Raji (cell line): ENCODE results near the gene MN1.

Source experiments
- POLR2A ChIP-seq: IDR thresholded peaks from 2 replicates; pipeline ENCODE4 v1.6.1; 2011; ENCODE audit warnings: low read depth, low read length, control low read depth; ENCODE audit not compliant: insufficient read depth

MN1 gene

DNA sequence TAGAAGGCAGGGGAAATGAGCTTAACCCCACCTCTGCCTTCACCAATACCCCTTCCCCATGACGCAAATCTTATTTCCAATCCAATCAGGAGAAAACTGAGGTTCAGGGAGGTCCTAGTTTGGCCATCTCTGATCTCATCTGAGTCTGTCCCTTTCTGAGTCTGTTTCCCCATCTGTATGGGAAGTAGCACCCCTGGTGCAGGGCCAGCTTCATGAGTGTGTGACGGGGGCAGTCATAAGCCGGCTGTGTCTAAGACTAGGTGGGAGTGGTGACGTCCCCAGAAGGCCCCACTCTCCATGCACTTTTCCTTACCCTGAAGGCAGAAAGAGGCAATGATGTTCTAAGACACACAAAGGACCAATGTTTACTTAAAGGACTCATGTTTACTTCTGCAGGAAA is 72.3 kb downstream of the MN1 start:
- TF ChIP-seq POLR2A, result no peak

DNA sequence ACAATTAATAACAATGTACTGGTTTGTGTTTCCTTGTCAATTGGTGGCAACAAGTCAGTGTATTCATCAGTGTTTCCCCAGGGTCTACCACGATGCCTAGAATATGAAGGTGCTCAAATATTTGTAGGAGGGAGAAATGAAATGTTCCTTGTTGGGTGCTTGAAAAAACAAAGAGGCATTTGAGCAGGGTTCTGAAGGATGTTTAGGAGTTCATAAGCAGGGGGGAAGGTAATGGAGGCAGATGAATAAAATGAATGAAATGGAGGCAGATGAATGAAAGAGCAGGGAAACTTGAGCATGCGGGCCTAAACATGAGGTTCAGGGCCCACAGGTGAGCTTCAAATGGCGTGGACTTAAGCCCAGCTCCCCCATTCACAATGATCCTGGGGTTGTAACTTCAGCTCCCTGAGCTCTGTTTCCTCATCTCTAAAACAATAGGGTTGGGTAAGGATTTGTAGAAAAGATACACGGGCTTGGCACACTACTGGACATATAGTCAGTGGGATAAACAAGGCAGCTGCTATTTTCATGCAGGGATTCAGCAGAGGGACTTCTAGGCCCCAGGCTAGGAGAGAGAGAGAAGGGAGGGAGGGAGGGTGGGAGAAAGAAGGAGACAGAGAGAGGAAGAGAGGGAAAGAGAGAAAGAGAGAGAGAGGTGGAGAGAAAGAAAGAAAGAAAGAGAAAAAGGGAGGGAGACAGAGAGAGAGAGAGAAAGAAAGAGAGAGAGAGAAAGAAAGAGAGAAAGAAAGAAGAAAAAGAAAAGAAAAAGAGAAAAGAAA is 73.7 kb downstream of the MN1 start:
- no peak for TF ChIP-seq POLR2A

DNA sequence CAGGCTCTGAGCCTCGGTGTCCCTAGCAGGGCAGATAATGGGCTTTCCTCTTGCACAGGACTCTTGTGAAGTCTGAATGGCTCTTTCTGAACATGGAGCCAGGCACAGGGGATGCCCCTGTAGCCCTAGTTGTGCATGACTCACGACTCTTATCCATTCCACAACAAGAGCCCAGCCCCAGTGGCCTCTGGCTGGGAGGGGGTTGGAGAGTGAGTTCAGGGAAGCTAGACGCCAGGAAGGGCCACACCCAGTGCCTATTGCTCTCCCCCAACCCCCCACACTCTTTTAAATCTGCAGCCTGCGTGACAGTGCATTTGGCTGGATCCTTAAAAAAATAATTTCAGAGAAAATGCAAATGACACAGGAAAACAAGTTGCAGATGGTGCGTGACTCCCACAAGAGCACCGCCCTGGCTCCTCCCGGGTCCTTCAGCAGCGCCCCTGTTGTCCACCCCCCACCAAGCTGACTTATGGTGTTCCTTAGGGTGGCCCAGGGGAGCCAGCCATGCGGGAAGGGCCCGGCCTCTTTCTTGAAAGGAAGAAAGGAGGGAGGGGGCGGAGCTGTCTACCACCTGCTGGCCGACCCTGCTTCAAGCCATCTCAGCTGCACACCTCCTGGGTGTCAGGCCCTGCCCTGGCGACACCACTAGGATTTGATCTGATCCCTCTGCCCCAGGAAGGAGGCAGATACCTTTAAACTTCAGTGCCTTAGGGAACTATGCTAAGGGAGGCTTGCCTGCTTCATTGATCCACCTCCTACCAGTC is 74.7 kb downstream of the MN1 start:
- TF ChIP-seq POLR2A, result no peak

DNA sequence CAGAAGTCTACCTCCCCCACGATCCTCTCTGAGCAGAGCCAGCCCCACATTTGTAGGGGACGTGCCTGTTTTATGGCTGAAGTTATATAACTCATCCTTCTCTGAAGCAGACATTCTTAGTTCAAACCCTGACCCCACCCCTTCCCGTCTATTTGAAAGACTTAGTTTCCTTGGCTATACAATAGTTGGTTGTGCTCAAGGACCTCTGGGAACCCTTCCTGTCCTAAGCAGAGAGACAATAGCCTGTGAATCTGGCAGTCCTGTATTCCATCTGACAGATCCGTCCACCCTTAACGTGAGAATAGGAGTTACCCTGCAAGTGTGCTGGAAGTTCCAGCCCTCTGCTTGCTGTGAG is 75.2 kb downstream of the MN1 start:
- no peak for TF ChIP-seq POLR2A

DNA sequence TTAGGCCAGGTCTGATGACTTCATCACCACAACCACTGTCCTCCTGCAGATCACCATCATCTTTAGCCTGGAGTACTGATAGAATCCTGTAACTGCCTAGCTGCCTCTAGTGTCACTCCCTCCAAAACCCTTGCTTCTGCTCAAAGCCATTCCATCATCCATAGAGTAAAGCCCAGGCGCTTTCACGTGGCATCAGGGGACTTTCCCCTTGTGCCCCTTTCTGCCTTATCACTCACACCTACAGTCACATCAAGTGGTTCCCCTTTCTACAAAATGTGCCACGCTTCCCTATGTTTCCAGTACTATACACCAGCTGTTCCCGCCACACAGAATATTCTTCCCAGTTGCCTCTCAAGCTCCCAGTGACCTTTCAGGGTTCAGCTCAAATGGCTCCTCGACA is 75.9 kb downstream of the MN1 start:
- TF ChIP-seq POLR2A, result no peak

DNA sequence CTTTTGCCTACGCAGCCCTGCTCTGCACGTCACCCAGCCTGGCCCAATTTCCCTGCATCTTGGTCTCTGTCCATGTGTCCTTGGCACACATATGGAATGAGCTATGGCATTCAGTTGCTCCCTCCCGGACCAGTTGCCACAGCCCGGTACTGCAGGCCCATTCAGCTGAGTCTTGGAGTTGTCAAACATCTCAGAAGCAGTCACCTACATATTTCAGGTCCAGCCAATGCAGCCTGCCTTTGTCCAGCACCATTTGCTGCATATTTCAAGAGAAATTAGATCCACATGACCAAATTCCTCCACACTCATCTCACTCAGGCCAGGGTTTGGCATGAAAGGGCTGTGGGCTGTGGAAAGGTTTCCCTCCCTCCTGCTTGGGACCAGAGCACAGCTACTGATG is 76.8 kb downstream of the MN1 start:
- TF ChIP-seq POLR2A, result no peak

DNA sequence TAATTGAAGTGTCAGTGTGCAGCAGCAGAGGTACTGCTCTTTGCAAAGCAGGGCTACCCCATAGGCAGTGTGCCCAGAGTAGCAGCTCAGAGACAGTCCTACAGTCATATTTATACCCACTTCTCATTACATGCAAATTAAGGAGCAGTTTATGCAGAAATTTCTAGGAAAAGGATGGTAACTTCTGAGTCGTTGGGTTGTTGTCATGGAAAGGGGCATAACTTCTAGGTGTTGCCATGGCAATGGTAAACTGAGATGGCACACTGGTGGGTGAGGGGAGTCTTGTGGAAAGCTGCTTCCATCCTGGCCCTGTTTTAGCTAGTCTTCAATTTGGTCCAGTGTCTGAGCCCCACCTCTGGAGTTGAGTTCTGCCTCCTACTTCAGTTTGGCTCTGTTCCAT is 77.4 kb downstream of the MN1 start:
- TF ChIP-seq POLR2A, result no peak

DNA sequence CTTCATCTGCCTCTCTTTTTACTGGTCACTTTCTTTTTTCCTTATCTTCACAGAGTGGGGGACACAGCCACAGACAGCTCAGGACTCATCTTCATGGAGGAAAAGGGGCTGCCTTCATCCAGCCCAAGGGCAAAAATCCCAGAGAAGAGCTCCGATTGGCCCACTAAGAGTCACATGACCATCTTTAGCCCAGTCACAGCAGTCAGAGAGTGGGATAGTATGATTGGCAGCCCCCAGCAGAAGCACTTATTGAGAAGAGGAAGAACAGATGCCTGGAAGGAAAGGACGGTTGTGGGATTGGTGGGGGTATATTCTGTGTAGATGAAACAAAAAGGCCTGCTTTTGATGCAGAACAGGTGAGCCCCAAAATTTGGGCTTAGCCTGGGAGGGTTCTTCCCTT is 77.8 kb downstream of the MN1 start:
- TF ChIP-seq POLR2A, result no peak

DNA sequence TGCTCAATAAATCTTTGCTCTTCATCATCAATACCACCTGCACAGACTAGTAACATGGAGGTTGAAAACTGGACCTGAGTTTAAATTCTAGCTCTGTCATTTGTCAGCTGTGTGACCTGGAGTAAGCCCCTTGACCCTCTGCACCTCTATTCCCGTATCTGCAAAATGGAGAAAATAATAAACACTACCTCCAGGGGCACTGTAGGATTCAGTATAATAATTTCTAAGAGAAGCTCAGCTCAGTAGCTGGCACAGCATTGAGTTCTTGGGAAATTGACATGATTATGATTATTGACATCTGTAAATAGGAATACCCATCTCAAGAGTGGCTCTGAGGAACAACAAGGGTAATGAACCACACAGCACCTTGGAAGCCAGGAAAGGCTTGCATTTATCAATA is 78.4 kb downstream of the MN1 start:
- TF ChIP-seq POLR2A, result no peak

DNA sequence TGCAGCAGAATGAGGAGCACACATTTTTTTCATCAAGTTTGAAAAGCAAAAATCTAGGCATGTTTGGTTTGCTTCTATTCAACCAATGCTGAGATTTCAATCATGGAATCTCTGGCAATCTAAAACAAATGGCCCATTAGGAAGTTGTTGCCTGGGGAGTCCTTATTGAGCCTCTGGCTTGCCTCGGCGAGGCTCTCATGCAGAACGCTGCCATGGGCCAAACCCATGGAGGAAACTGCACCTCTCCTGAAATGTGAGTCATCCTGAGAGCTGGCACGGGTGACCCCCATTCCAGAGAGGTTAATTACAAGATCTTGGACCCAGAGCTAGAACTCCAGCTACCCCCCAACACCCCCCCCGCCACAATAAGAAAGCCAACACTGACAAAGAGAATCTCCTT is 80.7 kb downstream of the MN1 start:
- TF ChIP-seq POLR2A, result no peak

DNA sequence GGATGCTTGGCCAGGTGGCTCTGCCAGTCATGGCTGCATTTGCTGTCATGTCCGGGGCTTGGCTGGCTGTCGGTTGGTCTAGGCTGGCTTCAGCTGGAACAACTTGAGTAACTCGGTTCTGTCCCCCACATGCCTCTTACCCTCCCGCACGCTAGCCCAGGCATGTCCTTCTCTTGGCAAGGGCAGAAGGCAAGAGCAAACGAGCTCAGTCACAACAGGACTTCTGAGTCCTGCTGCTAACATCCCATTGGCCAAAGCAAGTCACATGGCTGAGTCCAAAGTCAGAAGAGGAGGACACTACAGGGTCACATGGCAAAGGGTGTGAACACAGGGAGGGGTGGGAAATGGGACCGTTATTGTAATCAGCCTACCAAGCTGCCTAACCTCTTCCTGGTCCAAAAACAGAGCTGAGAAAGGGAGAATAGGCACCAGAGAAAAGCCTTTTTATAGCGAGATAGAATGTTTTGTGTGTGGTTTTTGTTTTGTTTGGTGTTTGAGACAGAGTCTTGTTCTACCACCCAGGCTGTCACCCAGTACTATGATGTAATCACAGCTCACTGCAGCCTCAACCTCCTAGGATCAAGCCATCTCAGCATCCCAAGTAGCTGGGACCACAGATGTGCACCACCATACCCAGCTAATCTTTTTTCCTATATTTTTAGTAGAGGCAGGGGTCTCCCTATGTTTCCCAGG is 81.9 kb downstream of the MN1 start:
- no peak for TF ChIP-seq POLR2A

DNA sequence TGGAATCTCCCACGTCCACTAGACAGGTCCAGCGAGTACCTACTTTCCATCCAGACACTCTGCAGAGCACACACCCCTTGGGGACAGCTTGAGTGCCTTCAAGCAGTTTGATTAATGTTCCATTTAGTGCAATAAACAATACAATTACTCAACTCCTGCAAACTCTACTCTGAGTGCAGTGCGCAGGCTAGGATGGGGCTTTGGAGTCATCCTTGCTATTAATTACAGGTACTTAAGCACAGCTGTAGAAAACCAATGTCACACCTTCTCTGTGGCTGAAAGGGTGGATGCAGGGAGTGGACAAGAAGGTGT is 82.6 kb downstream of the MN1 start:
- no peak for TF ChIP-seq POLR2A

DNA sequence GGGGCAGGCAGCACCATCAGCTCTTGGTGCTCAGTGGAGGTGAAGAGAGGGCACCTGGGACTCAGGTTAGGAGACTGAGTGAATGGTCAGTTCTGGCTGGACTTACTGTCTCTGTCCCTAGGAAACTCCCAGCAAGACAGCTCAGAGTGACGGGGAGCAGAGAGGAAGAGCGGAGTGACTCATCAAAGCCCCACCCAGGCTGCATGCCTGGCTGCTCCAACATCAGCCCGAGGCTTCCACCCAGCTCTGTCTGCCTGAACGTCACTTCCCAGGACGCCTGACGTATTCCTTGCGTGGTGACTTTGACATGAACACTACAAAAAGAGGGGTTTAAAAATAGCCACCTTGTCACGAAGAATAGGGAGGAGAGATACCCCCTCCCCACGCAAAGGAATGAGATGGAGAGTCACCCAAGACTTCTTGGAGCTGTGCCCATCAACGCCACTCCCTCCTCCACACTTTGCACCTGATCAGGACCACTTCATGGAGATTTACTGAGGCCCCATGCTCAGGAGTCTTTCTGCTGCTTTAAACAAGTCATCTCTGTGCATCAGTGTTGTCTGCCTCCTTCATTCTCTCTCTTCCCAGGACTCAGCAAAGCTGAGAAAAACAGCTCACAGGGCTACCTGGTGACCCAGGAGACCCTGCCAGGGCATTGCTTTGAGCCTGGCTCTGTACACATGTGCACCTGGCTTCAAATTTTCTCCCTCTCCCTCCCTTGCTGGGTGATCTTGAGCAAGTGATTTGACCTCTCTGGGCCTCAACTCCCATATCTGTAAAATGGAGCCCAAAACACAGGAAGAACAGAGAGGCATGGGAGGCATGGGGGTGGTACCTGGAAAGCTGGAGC is 83.1 kb downstream of the MN1 start:
- no peak for TF ChIP-seq POLR2A

DNA sequence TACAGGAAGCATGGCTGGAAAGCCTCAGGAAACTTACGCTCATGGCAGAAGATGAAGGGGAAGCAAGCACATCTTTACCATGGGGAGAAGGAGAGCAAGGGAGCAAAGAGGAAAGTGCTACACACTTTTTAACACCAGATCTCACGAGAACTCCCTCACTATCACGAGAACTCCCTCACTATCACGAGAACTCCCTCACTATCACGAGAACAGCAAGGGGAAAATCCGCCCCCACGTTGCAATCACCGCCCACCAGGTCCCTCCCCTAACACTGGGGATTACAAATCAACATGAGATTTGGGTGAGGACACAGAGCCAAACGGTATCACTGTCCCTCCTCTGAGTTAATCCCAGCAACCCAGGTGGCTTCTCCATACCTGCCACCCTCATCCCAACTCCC is 84.5 kb downstream of the MN1 start:
- no peak for TF ChIP-seq POLR2A

DNA sequence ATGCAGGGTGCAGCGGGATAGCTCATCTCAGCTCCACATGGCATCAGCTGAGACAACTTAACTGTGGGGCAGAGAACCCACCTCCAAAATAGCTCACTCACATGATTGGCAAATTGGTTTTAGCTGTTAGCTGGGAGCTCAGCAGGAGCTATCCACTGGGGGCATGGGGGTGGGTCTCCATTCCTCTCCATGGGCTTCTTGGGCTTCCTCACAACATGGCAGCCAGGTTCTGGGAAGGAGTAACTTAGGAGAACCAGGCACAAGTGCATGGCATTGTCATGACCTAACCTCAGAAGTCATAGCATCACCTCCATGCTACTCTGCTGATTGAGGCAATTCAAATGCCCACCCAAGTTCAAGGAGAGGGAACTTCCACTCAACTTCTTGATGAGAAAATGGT is 85.5 kb downstream of the MN1 start:
- TF ChIP-seq POLR2A, result no peak
